Measurements from ENCODE around the gene CADPS.

Gene CADPS

DNA sequence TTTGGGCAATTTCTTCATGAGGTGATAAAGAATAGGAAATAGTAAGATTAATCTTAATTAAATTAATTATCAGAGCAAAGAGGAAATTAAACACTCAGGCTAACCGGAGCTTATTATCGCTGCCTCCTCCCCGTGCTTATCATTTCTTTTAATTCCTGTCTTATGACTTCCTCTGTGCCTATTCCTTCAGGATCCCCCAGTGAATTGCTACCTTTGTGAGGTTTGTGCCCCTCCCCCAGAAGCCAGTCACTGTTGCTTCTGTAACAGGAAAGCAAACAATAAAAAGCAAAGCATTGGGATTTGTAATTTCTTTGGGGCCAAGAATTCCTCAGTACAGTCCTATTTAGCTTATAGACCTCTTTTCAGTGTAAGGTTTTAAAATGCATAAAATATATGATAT, 164.5 kb downstream of the CADPS start:
- no peak for DNase-seq (ENCODE audit: low read depth)
- no peak for TF ChIP-seq CTCF (IDR thresholded peaks at IDR 0.05; ENCODE audit: low read depth, low read length, missing control alignments)
- no peak overlapping the region for H3K4me3 ChIP-seq (ENCODE audit: low read depth, low read length)

GRCh38 chr3:62708638-62709373, 166.4 kb downstream of the CADPS start:
- no peak for DNase-seq (ENCODE audit: low read depth)
- no peak for TF ChIP-seq CTCF (IDR thresholded peaks at IDR 0.05; ENCODE audit: low read depth, low read length, missing control alignments)
- no peak overlapping the region for H3K4me3 ChIP-seq (ENCODE audit: low read depth, low read length)

GRCh38 chr3:62705721-62706120, 169.5 kb downstream of the CADPS start:
- H3K4me3 ChIP-seq (ENCODE audit: low read depth, low read length) = no peak overlapping the region
- TF ChIP-seq CTCF (IDR thresholded peaks at IDR 0.05; ENCODE audit: low read depth, low read length, missing control alignments) = no peak
- no peak for DNase-seq (ENCODE audit: low read depth)

DNA sequence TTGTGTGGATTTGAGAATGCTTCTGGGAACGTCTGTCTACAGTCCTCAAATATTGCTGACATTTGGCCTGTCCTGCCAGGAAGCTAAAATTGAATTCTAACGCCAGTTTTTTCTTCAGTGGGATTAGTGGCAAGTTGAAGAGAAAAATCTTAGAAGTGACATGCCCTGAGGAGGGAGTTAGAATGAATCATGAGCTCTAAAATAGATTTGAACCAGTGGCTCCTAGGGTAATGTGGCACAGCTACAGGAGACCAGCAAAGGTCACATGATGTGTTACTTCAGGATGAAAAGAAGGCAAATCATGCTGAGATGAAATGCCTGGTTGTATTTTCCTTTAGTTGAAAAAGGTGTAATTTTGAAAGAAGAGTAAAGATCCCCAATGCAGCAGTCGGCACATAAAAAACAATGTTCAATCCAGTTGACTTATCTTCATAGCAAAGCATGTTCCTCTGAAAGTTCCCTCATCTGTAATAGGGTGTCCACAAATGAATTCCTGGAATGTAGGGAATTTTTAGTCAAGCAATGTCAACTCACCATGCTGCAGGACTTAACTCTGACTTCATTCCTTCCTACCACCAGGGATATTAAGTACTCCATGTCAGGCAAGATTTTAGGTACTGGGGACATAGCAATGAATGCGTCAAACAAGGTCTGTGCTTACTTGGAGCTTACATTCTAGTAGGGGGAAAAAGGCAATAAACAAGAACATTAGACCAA, 171.6 kb downstream of the CADPS start:
- no peak for TF ChIP-seq CTCF (IDR thresholded peaks at IDR 0.05; ENCODE audit: low read depth, low read length, missing control alignments)
- no peak overlapping the region for H3K4me3 ChIP-seq (ENCODE audit: low read depth, low read length)
- no peak for DNase-seq (ENCODE audit: low read depth)

DNA sequence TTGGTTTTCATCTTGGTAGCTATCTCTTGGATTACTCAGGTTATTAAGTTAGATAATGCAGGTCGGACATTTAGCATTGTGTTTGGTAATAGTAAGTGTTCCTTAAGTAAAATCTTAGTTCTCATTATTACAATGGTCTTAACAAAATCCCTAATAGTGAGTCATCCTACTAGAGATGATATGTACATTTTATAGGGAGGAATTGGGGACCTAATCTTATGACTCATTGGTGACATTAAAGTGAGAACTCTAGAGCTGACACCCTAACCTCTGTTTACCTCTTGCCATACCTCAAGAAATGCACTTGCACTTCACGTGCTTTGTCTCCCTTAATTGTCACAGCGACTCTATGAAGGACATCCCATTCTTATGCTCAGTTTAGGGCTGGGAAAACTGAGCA, 174.9 kb downstream of the CADPS start:
- DNase-seq (ENCODE audit: low read depth) = no peak
- no peak overlapping the region for H3K4me3 ChIP-seq (ENCODE audit: low read depth, low read length)
- TF ChIP-seq CTCF (IDR thresholded peaks at IDR 0.05; ENCODE audit: low read depth, low read length, missing control alignments) = no peak

GRCh38 chr3:62699728-62700127, 175.5 kb downstream of the CADPS start:
- DNase-seq (ENCODE audit: low read depth) = no peak
- no peak overlapping the region for H3K4me3 ChIP-seq (ENCODE audit: low read depth, low read length)
- no peak for TF ChIP-seq CTCF (IDR thresholded peaks at IDR 0.05; ENCODE audit: low read depth, low read length, missing control alignments)

All from GM12864 (cell line).